Lung microvascular endothelial cell (primary cell): Measurements from ENCODE around the gene FAM20C. TPM values are rescaled to one million over a fixed set of nuclear protein-coding genes. Genes with fewer than 3 reads are reported as not detected.
"Not testable (repeated sequence)": the region's sequence is repeated elsewhere in the genome, so short reads cannot be mapped to it uniquely, and the experiment has no call there.

Experiments
- DNase-seq, 2 donors: peaks; one replicate each; pipeline versions ENCODE4 v3.0.0 to v3.0.0-alpha.2; 2010; ENCODE audit warnings: low read depth in 2 of 2
- total RNA-seq: library from RNA; depleted of rRNA; stranded (reverse); fragments of >200 nt; gene quantifications from 2 replicates; pipeline ENCODE4 v1.2.1, GENCODE V29; 2014

Gene FAM20C
- total RNA-seq, 1 donor from 2014 or later = 0.79 TPM

- no peak for DNase-seq
These were observed 19.0 kb upstream of the FAM20C start for GRCh38 chr7:173209-173918.

- no peak for DNase-seq
These were observed 17.7 kb upstream of the FAM20C start for GRCh38 chr7:174716-175115.

DNA sequence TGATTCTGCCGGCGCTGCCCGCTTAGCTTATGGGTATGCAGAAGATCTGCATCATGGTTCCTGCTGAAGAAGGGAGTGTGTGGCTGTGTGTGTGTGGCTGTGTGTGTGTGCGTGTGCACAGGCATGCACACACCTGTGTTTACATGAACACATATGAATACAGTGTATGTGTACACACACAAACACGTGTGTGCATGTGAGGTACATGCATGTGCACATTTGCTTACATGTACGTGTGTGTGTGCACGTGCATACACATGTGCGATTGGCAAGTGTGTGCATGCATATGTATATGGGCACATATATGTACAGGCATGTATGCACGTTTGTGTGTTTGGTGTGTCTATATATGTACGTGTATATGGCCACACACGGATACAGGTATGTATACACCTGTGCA lies 16.4 kb upstream of the FAM20C start:
- DNase-seq = no peak

GRCh38 chr7:176381-176780 lies 16.0 kb upstream of the FAM20C start:
- no peak for DNase-seq

DNA sequence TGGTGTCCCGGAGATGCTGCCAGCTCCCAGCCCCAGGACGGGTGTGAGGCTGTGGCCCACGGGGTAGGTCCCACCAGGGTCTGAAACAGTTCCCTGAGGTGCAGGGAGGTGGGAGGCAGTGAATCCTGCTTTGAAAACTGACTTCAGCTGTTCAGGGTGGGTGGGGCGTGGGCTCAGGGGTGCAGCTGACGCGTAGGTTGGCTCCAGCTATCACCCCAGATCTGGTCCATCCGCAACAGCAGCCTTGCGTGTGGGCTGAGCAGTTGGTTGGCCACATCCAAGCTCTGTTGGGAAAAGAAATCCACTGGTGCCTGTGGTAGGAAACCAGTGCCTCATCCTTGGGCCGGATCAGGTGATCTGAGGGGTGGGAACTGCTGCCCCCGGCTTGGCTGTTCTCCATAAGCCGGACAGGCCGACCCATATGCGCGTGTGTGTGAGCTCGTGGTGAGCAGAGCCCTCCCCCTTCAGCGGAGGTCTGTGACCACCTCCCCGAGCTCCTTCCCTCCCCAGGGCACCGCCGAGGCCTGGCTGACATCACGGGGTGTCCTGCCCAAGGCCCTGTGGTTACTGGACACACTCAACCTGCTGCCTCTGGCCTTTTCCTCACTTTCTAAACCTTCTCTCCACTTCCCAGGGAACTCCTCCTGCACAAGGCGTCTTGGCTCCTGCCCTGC lies 15.4 kb upstream of the FAM20C start:
- no peak for DNase-seq

GRCh38 chr7:178444-178843 lies 13.9 kb upstream of the FAM20C start:
- DNase-seq = no peak

- DNase-seq = no peak
These were observed 13.1 kb upstream of the FAM20C start for GRCh38 chr7:179209-179681.

DNA sequence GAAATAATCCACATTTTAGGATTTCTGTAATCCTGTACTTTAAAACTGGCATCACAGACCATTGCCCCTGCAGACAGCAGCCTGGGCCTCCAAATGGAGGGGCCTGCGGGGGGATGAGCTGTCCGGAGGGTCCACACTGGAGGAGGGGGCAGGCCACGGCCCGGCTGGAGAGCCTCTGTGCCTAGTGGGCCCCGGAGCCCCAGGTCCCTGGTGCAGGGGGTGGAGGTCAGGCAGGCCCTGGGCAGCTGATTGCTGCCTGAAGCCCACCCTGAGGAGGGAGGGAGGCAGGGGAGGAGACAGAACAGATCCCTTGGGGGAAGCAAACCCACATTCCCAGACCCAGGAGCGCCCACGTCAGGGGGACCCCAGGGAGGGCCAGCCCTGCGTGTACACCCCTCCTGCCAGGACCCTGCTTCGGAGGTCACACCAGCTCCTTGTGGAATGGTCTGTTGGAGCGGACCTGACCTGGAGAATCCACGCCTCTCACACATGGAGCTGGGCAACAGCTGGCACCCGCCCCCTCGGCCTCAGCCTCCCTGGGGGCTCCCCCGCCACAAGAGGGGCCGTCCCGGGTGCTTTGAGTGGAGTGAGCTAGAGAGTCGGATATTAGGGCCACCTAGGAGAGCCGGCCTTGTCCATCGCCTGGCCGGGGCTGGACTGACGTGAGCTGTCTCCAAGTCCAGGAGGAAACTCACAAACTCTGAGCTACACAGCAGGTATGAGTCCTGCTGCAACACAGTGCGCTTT lies 12.2 kb upstream of the FAM20C start:
- no peak for DNase-seq

DNA sequence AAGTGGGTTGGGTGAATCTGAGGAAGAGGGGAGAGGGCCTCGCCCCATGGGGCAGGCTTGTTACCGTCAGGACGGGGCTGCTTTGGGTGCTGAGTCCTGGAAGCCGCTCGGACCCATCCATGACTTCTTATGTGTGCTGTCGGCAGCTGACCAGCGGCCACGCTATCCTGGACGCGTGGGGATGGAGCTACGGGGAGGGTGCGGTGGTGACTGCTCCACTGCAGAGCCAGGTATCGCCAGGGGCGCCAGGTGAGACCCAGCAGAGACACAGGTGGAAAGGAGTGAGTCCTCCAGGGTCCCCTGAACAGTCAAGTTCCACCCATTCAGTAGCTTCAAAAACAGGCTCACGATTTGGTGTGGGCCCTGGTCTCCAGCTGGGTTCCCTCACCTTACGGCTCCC lies 10.6 kb upstream of the FAM20C start:
- no peak for DNase-seq

DNA sequence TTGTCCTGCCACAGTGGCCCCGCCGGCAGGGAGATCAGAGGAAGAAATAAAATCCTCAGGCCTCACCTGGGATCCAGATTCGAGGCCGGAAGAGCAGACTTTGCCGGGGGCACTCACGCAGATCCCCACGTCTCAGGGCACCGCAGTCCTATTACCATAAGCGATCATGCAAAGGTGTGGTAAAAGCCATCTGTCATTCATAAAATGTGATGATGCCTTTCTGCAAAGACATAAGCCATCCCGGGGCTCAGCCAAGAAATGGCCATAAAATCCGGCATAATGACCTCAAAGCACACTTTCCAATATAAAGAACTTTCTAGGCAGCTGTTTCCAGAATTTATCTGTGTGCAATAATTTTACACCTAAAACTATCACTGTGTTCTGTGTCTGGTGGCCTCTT lies 9.9 kb upstream of the FAM20C start:
- DNase-seq = not testable (repeated sequence)

DNA sequence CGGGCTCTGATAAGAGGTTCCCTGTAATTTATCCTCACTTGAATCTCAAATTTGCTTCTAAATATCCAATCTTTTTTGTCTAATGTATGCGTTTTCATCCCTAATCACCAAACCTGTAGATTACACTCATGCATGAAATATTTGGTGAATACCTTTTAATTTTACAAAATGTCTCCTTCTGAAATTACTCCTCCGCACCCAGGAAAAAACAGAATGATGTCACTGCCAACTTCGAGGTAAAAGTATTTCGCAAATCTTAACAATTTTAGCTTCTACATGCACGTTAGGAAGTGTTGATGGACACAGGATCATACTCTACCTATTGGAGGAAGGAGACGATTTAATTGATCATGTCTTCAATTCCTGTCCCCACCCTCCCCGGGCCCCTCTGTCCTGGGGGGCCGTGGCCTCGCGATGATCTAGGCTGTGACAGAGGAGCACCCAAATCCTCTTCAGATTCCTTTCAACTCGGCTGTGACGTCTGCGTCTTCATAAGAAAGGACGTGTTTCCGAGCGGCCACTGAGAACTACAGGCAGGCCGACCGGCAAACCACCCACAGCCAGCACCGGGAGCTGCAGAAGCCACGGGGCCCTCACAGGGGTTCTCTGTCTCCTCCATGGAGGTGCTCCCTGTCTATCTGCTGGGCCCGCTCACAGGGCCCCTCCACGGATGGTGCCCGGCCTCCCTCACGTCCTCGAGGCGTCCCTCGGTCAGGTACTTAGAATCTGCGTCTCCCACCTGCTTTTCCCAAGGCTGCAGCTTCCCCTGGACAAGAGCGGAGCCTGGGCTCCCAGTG lies 8.7 kb upstream of the FAM20C start:
- no peak for DNase-seq

GRCh38 chr7:184294-185264 lies 7.8 kb upstream of the FAM20C start:
- DNase-seq = no peak

GRCh38 chr7:186516-187113 lies 5.8 kb upstream of the FAM20C start:
- DNase-seq = no peak

DNA sequence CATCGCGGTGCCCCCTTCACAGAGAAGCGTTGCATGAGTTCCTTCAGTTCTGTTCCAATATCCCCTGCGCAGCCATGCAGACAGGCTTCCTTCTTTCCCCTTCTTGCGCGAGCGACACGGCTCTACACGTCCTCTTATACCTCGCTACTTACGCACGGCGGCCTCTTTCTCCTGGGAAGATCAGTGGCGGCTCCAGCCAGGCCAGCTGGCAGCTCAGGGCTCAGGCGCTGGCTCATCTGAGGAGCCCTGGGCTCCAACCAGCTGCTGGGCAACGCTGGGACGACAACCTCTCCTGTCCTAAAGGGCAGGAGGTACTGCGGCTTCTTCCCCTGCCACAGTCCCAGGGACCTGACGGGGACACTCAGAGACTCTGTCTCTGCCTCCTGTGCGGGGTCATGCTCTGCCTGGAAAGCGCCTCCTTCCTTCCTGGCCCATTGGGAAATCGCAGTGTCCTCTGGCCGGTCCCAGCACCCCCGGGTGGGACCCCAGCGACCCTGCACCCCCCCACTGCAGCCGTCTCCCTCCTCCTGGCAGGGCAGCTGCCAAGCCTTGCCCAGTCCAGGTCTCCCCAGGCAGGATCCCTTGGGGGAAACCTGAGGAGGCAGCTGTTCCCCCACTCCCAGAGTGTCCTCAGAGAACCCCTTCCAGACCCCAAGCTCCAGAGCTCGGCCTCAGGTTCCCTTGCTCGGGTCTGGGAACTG lies 5.0 kb upstream of the FAM20C start:
- DNase-seq = no peak

DNA sequence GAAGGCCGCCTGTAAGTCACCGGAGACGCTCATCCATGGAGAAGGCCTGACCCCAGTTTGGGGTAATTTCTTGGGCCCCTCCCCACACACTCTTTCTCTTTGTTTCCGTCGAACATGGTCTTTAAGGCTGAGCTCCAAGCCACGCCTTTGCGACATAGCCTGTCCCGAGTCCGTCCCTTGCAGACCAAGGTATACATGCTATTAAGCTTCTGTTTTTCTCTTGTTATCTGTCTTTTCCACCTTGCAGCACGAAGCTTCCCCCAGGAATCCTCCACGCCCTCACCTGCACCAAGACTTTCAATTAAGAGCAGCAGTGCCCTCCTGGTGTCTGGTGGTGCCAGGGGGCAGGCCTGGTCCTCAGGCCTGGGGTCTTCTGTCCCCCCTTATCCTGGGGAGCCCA lies 4.2 kb upstream of the FAM20C start:
- DNase-seq = no peak

- no peak for DNase-seq
These were observed 3.5 kb upstream of the FAM20C start for GRCh38 chr7:188727-189500.

DNA sequence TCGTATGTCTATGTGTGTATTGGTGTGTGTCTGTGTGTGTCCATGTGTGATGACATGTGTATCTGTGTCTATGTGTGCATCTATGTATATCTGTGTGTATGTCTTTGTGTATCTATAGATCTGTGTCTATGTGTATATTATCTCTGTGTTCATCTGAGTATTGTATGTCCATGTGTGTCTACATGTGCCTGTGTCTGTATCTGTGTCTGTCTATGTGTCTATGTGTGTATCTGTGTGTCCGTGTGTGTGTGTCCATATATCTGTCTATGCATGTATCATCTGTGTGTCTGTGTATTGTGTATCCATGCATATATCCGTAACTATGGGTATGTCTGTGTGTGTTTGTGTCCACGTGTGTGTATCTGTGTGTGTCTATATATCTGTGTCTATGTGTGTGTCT lies 2.7 kb upstream of the FAM20C start:
- no peak for DNase-seq

DNA sequence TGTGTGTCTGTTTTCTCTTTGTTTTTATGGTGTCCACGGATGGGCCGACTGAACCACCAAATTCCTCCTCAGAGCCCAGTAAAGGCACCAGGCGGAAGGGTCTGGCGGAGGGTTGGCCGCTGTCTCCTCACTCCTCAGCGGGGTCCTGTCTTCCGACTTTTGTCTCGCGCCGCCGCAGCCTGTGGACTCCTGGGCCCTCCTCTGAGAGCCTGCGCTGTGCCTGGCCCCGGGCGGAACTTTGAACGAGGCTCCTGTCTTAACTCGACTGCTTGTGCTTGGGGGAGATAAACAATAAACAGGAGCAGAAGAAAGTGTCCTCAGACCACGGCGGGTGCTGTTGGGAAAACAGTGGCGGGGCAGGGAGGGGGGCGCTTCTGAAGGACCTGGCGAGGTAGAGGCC lies 2.2 kb upstream of the FAM20C start:
- DNase-seq = no peak
